Right renal pelvis (tissue), 4 donors: ENCODE data around the gene CYP4F2. TPM values are rescaled to one million over a fixed set of nuclear protein-coding genes. Genes with fewer than 3 reads are reported as not detected.
"Not testable (repeated sequence)": the region's sequence is repeated elsewhere in the genome, so short reads cannot be mapped to it uniquely, and the experiment has no call there.

Source experiments
- DNase-seq, 4 donors: peaks; one replicate each; pipeline ENCODE4 v3.0.0-alpha.2; 2013; ENCODE audit warnings: low read depth in 4 of 4, low spot score in 3 of 4, missing footprints in 1 of 4
- polyA plus RNA-seq, 4 donors: library from polyadenylated mRNA; unstranded; fragments of 120-200 nt; gene quantifications; one replicate each; pipeline ENCODE4 v1.2.1, GENCODE V29; 2013; ENCODE audit not compliant: insufficient read length in 4 of 4

The CYP4F2 gene, protein sequence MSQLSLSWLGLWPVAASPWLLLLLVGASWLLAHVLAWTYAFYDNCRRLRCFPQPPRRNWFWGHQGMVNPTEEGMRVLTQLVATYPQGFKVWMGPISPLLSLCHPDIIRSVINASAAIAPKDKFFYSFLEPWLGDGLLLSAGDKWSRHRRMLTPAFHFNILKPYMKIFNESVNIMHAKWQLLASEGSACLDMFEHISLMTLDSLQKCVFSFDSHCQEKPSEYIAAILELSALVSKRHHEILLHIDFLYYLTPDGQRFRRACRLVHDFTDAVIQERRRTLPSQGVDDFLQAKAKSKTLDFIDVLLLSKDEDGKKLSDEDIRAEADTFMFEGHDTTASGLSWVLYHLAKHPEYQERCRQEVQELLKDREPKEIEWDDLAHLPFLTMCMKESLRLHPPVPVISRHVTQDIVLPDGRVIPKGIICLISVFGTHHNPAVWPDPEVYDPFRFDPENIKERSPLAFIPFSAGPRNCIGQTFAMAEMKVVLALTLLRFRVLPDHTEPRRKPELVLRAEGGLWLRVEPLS
- polyA plus RNA-seq, result under 1 TPM in 2 of 4 donors, not detected in 2; 0.19 to 0.30 TPM

DNA sequence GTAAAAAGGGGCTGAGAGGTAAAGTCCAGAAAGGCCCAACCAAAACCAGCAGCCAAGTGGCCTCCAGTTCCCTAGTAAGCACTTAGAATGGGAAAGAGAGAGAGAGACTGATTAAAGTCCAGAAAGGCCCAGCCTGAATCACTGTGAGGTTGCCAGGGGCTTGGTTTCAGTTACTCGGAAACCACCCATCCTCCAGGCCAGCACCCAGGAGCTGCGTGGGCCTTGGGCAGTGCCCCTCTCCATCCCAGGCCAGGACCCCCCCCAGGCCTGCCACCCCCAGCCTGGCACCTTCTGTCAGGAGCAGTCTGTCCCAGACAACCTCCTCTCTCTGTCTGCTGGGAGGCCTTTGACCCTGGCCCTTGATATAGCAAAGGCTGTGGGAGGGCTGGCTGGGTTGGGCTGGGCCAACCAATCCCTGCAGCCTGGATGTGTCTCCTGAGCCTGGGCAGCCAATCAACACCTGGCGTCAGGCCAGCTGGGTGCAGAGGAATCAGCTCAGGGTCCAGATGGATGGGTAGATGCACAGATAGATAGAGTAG, at the start of gene CYP4F2:
Gene CYP4F2, minus strand, starts transcription at position 337 of the 539 bp plus-strand sequence. CDS start 463 bp downstream, outside the sequence.
- no peak for DNase-seq

DNA sequence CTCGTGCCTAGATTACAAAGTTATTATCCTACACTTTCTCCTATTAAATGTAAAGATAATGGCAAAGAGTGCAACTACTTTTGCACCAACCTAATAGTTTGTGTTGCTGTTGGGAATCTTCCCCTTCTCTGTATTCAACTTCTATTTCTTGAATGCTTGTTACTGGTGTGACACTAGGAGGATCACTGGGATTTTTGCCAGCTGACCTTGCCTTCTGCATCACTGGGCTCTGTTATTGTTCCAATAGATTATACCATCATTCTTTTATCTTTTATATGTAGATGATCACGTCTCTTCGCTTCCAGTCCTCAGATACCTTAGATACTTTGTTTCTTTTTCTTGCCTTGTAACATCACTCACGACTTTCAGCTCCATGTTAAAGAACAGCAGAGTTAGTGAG, 47.4 kb upstream of the CYP4F2 start:
- DNase-seq, result no peak

DNA sequence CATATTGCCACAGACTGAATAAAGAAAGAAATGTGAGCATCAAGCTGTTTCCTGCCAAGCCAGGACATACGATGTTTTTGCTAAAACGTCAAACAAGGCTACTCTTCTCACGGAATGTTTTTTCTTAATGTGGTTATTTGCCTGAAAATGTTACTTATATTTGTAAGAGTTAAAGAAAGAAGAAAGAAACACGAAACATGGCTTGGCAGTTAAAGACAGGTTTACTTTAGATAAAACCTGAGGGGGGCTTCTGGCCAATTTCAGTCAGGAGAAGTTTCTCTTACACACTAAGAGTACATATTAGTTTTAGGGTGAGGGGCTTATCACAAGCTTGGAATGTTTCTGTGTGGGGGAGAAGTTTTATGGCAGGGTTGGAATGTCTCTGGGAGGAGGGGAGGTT, 46.5 kb upstream of the CYP4F2 start:
- no peak for DNase-seq

DNA sequence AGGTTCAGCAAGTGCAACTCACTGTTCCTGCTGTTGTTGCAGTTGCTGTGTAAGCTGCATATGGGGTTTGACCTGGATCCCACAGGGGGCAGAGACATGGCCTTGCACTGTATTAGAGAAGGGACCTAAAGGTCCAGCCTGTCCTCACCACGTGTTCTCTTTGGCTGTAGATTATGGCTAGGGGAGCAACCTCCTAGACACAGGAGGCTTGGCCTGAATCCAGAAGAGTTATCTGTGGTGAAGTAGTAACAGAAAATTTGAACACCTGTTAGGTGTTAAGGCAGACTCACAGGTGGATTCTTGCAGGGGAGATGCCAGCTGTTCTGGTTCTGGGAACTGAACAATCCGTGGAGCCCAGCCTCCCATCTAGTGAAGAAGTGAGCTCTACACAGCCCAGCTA, 39.9 kb upstream of the CYP4F2 start:
- DNase-seq, result no peak

DNA sequence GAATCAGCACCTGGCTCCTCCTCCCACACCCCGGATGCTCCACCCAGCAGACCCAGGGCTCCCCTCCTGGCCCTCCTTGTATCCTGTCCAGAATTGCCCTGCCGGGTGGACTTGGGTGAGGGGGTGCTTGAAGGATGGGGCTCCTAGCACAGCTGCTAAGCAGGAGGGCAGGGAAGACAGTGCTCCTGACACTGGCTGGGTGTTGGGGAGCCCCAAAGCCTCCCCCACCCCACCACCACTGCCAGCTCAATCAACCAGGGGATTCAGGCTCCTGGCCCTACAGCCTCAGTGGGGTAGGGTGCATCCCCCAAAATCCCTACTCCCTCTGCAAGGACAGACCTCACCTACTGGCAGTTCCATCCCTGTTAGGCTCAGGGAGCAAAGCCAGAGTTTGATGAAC, 39.1 kb upstream of the CYP4F2 start:
- DNase-seq, result no peak

DNA sequence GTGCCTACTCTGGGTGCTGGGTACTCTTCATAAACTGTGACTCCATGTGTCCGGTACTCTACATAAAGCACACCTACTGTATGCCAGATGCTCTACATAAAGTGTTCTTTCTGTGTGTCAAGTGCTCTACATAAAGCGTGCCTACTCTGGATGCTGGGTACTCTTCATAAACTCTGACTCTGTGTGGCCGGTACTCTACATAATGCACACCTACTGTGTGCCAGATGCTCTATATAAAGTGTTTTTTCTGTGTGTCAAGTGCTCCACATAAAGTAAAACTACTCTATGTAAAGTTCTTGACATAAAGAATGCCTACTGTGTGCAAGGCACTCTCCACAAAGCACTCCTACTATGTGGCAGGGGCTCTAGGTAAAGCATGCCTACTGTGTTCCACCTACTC, 38.3 kb upstream of the CYP4F2 start:
- no peak for DNase-seq

DNA sequence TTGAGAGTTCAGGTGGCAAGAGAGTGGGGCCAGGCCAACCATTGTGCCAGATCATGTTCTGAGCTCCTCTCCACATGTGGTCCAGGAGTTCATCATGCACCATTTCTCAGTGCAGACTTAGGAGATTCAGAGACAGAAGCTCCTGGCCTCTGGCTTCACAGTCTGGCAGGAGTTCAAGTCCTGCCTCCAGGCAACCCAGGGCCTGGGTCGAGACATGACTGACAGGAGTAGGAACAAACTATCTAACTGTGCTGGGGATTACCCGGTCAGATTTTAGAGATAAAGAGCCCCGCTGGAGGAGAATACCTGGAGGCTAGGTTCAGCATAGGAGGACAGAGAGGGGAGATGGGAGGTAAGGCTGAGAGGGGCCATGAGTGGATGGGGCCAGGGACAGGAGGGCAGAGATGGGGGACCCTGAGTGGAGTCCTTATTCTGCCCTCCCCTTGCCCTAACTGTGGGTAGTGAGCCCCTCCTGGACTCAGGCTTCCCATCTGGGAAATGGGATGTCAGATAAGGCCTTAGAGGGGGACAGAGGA, 37.4 kb upstream of the CYP4F2 start:
- no peak for DNase-seq

DNA sequence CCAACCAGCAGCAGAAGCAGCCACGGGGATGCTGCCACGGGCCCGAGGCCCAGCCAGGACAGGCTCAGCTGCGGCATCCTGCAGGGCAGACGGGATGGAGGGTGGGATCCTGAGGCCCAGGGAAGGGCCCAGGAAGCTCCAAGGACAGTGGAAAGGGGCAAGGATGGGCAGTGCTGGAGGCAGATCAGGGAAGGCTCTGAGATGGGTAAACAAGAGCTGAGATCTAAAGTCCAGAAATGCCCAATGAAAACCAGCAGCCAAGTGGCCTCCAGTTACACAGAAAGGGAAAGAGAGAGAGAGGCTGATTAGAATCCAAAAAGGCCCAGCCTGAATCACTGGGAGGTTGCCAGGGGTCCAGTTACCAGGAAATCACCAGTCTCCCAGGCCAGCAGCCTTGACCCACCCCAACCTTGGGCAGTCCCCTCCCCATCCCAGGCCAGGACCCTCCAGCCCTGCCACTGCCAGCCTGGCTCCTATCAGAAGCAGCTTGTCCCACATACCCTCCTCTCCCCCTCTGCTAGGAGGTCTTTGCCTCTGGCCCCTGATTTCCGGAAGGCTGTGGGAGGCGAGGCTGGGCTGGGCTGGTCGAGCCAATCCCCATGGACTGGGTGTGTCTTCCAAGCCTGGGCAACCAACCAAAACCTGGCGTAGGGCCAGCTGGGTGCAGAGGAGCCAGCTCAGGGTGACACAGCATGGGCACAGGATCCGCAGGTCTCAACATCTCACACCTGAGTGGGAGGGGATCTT, 36.6 kb upstream of the CYP4F2 start, which contains the start of gene CYP4F11:
Gene CYP4F11, minus strand, starts transcription at position 198 of the 747 bp plus-strand sequence. Its CDS starts 121 bp downstream, at position 77.
- peak in 1 of 4 donors; percentile 11 for DNase-seq

DNA sequence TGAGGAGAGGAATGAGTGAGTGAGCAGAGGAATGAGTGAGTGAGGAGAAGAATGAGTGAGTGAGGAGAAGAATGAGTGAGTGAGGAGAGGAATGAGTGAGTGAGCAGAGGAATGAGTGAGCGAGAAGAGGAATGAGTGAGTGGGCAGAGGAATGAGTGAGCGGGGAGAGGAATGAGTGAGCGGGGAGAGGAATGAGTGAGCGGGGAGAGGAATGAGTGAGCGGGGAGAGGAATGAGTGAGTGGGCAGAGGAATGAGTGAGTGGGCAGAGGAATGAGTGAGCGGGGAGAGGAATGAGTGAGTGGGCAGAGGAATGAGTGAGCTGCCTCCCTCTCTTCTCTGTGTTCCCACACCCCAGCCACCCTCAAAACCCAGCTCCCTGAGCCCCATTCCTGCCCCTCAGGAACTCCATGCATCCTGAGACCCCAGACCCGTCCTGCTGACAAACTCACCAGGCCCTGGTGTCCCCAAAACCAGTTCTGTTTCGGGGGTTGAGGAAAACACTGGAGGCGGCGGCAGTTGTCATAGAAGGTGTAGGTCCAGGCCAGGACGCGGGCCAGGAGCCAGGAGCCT, 36.0 kb upstream of the CYP4F2 start:
- DNase-seq, result not testable (repeated sequence)

DNA sequence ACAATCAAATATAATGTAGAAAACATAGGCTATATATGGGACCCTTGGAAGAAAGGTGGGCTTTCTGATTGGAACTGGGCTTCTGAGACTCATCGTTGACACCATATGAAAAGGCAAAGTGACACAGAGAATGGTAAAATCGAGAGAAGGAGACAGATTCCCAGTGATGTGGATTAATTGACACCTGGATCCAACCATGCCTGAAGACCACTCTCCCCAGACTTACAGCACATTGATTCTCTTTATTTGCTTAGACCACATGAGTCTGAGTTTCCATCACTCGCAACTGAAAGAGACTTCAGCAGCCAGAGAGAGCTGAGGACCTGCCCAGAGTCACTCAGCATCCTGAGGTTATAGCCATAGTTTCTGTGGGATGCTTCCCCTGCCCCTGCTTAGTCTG, 30.4 kb upstream of the CYP4F2 start:
- DNase-seq, result no peak

DNA sequence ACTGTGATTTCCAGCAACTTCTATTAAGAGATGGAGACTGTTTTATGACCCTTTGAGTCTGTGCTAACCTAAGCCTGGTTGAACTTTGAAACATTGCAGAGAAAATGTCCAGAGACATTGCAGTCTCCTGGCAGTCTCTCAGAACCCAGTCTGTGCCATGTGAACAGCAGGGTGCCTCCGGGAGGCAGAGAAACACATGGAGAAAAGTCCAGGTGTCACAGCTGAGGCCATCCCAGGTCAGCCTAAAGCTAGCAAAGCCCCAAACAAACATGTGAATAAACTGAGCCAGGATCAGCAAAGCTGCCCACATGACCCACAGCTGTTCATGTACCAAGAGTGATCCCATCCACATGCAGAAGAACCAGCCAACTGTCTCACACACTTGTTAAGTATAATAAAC, 28.6 kb upstream of the CYP4F2 start:
- DNase-seq, result no peak

DNA sequence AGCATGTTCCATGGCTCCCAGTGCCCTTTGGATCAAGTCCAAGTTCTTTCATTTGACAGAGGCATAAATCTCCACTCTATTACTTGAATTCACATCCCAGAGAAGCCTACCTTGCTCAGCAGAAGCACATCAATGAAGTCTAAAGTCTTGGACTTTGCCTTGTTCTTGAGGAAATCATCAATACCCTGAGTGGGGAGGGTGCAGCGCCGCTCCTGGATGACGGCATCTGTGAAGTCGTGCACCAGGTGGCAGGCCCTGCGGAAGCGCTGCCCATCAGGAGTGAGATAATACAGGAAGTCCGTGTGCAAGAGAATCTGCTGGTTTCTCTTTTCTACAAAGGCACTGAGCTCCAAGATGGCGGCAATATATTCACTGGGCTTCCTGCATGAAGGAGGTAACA, 25.8 kb upstream of the CYP4F2 start:
- no peak for DNase-seq

DNA sequence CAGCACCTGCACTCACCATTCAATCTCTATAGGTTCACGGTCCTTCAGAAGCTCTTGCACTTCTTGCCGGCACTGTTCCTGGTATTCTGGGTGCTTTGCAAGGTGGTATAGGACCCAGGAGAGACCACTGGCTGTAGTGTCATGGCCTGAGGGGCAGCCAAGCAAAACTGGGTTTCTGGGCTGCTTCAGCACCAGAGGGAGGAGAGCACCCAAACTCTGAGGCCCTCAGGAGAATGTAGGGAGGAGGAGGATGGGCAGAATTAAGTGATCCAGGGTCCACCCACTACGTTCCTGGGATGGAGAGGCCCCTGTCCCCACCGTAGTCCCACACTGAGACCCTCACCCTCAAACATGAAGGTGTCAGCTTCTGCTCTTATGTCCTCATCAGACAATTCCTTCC, 24.1 kb upstream of the CYP4F2 start:
- no peak for DNase-seq

DNA sequence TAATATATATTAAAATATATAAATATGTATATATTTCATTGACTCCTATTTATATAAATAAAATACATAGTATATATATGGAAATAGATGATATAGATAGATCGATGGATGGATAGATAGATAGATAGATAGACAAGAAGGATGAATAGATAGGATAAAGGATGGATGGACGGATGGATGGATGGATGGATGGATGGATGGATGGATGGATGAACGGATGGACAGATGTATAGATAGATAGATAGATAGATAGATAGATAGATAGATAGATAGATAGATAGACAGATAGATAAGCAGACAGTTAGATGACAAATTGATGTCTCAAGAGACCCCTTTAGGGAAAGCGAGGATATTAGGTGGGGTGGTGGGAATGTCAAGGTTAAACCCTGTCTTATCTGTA, 21.4 kb upstream of the CYP4F2 start:
- DNase-seq, result no peak

DNA sequence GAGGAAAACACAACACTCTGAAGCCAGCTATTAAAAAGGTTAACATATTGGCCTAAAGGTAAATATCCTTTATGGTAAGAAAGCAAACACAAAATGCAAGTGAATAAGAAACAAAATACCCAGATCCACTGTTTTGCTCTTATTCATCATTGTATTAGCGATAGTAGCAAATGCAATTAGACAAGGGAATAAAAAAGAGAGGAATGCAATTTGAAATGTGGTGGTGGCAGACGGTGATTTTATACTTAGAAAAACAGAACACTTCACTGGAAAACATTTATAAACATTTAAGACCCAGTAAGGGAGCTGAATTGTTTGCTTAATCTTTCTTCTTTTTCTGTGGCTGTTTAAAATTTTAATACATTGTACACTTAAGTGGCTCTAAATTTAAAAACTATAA, 17.2 kb upstream of the CYP4F2 start:
- no peak for DNase-seq

DNA sequence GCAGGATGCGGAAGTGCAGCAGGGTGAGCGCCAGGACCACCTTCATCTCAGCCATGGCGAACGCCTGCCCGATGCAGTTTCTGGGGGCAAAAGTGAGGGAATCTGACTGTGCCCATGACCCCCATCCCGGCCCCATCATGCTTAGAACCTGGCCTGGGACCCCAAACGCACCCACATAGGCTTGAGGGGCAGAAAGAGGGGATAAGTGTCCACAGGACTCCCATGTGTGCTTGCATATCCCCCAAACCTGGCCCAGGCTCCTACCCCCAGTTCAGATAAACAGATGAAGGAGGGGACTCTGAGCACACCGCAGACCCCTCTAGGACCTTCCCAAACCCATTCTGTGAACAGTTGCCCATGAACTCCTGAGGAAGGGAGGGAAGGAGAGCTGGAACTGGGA, 16.0 kb upstream of the CYP4F2 start:
- no peak for DNase-seq

DNA sequence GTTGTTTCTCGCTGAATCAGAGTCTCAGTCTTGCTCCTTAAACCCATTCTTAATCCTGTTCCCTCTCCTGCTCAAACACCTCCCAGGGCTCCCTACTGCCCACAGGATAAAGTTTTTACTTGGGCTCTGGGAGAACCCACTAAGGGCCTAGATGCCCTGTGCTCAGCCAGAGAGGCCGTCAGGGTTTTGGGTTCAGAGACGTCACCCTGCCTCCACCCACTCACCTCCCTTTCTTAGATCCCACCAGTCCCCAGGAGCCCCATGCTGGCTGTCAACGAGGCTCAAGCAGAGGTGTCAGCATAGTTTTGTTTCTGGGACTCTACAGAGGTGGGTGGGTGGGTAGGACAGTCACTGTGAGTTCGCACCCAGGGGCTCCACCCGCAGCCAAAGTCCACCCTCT, 15.5 kb upstream of the CYP4F2 start:
- DNase-seq, result no peak

DNA sequence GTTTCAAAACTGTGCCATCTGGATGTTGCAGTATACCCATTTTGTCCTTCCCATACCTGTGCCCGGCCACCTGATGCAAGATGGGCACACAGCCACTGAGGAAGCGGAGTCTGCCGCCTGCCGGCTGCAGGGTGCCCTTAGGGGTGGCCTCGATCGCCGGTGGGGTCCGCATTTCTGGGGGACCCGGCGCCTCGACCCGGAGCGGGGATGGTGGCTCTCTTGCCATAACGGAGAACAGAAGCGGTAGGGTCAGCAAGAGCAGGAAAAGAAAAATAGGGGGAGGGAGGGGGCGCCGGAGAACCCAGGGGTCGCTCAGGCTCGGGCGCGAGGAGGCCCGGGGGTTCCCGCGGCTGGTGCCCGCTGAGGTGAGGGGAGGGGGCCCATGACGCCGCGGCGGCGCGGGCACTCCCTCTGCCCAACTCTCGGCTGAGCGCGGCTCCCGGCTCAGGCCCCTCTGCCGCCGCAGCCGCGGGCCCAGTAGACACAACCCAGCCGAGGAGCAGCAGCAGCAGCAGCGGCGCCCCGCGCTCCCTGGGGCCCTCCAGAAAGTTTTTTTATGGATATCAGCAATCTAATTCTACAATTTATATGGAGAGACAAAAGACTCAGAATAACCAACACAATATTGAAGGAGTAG, 13.8 kb upstream of the CYP4F2 start:
- DNase-seq, result no peak

DNA sequence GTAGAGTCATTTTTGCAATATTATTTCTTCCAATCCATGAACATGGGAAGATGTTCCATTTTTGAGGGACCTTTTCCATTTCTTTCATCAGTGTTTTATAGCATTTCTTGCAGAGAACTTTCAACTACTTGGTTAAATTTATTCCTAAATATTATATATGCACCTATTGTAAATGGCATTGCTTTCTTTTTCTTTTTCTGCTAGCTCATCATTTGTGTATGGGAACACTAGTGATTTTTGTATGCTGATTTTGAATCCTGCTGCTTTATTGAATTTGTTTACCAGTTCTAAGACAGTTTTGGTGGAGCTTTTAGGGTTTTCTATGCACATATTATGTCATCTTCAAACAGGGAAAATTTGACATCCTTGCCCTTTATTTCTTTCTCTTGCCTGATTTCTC, 7.2 kb upstream of the CYP4F2 start:
- DNase-seq, result no peak

DNA sequence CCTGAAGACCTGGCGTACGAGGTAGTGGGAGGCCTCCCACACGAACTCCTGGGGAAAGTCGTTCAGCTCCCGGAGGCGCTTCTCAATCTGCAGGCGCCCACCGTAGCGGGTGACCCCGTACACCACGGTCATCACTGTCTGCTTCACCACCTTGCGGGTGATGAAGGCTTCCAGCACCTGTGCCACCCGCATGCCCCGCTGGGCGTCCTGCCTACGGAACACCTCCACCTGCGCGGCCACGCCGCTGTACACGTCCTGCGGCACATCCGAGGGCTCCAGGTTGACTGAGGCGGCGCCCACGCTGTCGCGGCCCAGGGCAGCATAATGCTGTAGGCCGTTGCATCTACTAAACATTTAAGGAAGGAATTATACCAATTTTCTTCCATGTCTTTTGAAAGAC, 5.0 kb upstream of the CYP4F2 start:
- not testable (repeated sequence) for DNase-seq
